Fibroblast of lung (primary cell): ENCODE measurements around the gene RUNX1.

Experiments
- CTCF ChIP-seq, 2 donors: IDR thresholded peaks in 1 of 2; conservative IDR thresholded peaks in 1 of 2; 1 replicate in 1 of 2; 2 replicates in 1 of 2; pipeline ENCODE4 v1.5.1; 2011 to 2012; ENCODE audit warnings: low read length in 2 of 2, control low read depth in 1 of 2, inconsistent platforms in 1 of 2, low read depth in 1 of 2, mild to moderate bottlenecking in 1 of 2
- EZH2 ChIP-seq: IDR thresholded peaks from 2 replicates; pipeline ENCODE4 v1.5.1; 2012; ENCODE audit warnings: low read length, control low read depth, mild to moderate bottlenecking; ENCODE audit errors: missing control alignments

- TF ChIP-seq CTCF (conservative IDR thresholded peaks at IDR 0.05 in 1 of 2, IDR thresholded peaks at IDR 0.05 in 1 of 2; ENCODE audit: low read depth in 1 of 2, low read length in 2 of 2) (no peak), EZH2 (no peak)
These were observed 287.3 kb downstream of the RUNX1 start for GRCh38 chr21:34761758-34762330.
